ENCODE results near the gene NID2.

The NID2 gene

GRCh38 chr14:52068615-52069306, at the start of gene NID2:
NID2 (minus strand) TSS chr14:52069059; CDS start chr14:52068994, 65 bp downstream.
- no peak for DNase-seq

- DNase-seq = no peak
Measured at GRCh38 chr14:52117111-52117832, 48.4 kb upstream of the NID2 start.

GRCh38 chr14:52115286-52115685, 46.4 kb upstream of the NID2 start:
- no peak for DNase-seq

- DNase-seq = no peak
Measured at GRCh38 chr14:52112336-52113018, 43.6 kb upstream of the NID2 start.

- DNase-seq = no peak
Measured at GRCh38 chr14:52111583-52111982, 42.7 kb upstream of the NID2 start.

GRCh38 chr14:52110441-52111086, 41.7 kb upstream of the NID2 start:
- no peak for DNase-seq

- no peak for DNase-seq
Measured at GRCh38 chr14:52108823-52109222, 40.0 kb upstream of the NID2 start.

GRCh38 chr14:52106840-52107239, 38.0 kb upstream of the NID2 start:
- no peak for DNase-seq

GRCh38 chr14:52103416-52103815, 34.6 kb upstream of the NID2 start:
- DNase-seq = no peak

- DNase-seq = no peak
Measured at GRCh38 chr14:52095794-52096193, 26.9 kb upstream of the NID2 start.

GRCh38 chr14:52095336-52095735, 26.5 kb upstream of the NID2 start:
- no peak for DNase-seq

GRCh38 chr14:52094546-52095271, 25.9 kb upstream of the NID2 start:
- DNase-seq = no peak

GRCh38 chr14:52091928-52092327, 23.1 kb upstream of the NID2 start:
- no peak for DNase-seq

- no peak for DNase-seq
Measured at GRCh38 chr14:52090936-52091335, 22.1 kb upstream of the NID2 start.

- no peak for DNase-seq
Measured at GRCh38 chr14:52089218-52089617, 20.4 kb upstream of the NID2 start.

- no peak for DNase-seq
Measured at GRCh38 chr14:52086711-52087110, 17.9 kb upstream of the NID2 start.

GRCh38 chr14:52082903-52083302, 14.0 kb upstream of the NID2 start:
- DNase-seq = no peak

- DNase-seq = no peak
Measured at GRCh38 chr14:52081964-52082363, 13.1 kb upstream of the NID2 start.

GRCh38 chr14:52080808-52081755, 12.2 kb upstream of the NID2 start:
- DNase-seq = no peak

GRCh38 chr14:52080158-52080800, 11.4 kb upstream of the NID2 start:
- DNase-seq = no peak

All from NCI-H2107 (cell line).